Activated T-helper 2 cell treated with anti-CD3 and anti-CD28 coated beads, Interferon-gamma antibody, Interleukin-2, Interleukin-4, amounts not matched to agents 10 μg/mL and 5 μg/mL and 100 μg/mL, durations not matched to agents 14 hours and 24 hours and 36 hours (primary cell): ENCODE results near the gene ANKRD63. TPM values are rescaled to one million over a fixed set of nuclear protein-coding genes. Genes with fewer than 3 reads are reported as not detected.

Experiments used
- DNase-seq: peaks from one replicate; pipeline ENCODE4 v3.0.0; 2021; ENCODE audit warnings: low spot score
- H3K27ac Mint-ChIP-seq: one replicate; pipeline ENCODE4 v1.8.0; 2021; ENCODE audit warnings: mixed read lengths
- H3K27me3 Mint-ChIP-seq: one replicate; pipeline ENCODE4 v1.8.0; 2021; ENCODE audit warnings: low read depth, mixed read lengths
- H3K36me3 Mint-ChIP-seq: one replicate; pipeline ENCODE4 v1.8.0; 2021; ENCODE audit warnings: low read depth, mixed read lengths
- H3K4me1 Mint-ChIP-seq: one replicate; pipeline ENCODE4 v1.8.0; 2021; ENCODE audit warnings: low read depth, mixed read lengths
- H3K4me3 Mint-ChIP-seq: one replicate; pipeline ENCODE4 v1.8.0; 2021; ENCODE audit warnings: low read depth, mild to moderate bottlenecking, moderate library complexity, mixed read lengths
- H3K9me3 Mint-ChIP-seq: one replicate; pipeline ENCODE4 v1.8.0; 2021; ENCODE audit warnings: mixed read lengths
- intact Hi-C: fragments of 100-400 bp; cut with micrococcal nuclease; formaldehyde crosslinking; loops from one replicate; pipeline ENCODE4 v1.15.1; 2023
- total RNA-seq: library from RNA; stranded (reverse); gene quantifications from 2 replicates; pipeline ENCODE4 v1.2.3, GENCODE V29; 2022

ANKRD63 gene
- total RNA-seq, 1 donor from 2014 or later, result 0.41 TPM

DNA sequence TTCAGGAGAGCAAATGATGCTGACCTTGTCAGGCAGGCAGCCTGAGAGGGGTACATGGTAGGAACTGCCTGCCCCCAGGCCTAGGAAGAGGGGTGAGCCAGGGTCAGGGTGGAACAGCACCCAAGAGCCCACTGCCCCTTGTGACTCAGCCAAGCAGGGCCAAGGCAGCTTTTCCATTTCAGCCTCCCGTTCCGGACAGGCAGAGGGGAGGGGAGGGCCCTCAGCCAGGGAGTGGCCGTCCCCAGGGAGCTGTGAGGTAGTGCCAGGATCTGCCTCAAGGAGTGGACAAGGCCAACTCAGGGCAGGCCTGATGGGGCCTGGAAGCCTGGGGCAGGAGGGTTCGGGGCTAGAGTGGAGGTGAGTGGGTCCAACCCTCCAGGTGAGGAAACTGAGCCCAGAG lies 5.1 kb upstream of the ANKRD63 start:
- Mint-ChIP-seq H3K27ac (no peak overlapping the region), H3K36me3 (peaks cover 17% of the 10 kb centered on the region), H3K4me3 (no peak overlapping the region), H3K27me3 (peaks cover 7% of the 10 kb centered on the region), H3K9me3 (no peaks in the 10 kb centered on the region), H3K4me1 (no peaks in the 10 kb centered on the region)
- intact Hi-C loops, result no loop called here
- no peak for DNase-seq

DNA sequence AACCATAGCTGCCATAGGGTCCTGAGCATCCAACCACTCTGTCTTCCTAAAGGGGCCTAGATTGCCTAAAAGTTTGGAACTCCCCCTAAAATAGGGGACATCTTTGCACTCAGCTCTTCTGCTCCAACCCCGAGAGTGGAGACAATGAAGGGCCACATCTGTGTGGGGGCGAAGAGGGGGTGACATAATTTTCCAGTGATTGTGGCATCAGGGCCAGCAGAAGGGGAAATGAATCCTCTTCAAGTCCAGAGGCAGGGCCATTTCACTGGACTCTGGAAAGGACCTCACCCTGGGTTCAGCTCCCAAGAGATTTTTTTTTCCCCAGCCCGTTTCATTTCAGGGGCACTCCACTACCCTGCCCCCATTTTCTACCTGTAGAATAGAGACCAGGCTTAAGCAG lies 4.6 kb upstream of the ANKRD63 start:
- Mint-ChIP-seq H3K4me3 (no peak overlapping the region), H3K27ac (no peak overlapping the region), H3K27me3 (peaks cover 7% of the 10 kb centered on the region), H3K9me3 (no peaks in the 10 kb centered on the region), H3K36me3 (peaks cover 17% of the 10 kb centered on the region), H3K4me1 (no peaks in the 10 kb centered on the region)
- no peak for DNase-seq
- intact Hi-C loops, result no loop called here

DNA sequence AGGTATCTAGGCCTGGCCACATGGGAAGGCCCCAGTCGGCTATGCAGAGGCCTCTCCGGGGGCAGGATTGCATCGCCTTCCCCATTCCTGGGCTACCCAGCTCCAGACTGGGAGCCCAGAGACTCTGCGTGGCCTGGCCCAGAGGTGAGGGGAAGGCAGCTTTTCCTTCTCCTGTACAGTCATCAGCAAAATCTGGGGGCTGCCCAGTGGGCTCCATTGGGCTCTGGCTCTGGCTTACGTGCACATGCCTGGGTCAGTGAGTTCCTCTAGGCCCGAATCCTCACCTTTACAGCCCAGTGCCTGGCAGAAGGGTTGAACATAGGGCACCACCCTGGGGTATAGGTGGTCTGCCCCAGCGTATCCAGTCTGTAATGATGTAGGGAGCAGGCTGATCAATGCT lies 3.9 kb upstream of the ANKRD63 start:
- no peaks in the 10 kb centered on the region for H3K9me3 Mint-ChIP-seq
- H3K4me3 Mint-ChIP-seq, result no peak overlapping the region
- peaks cover 17% of the 10 kb centered on the region for H3K36me3 Mint-ChIP-seq
- H3K27me3 Mint-ChIP-seq, result peaks cover 7% of the 10 kb centered on the region
- H3K27ac Mint-ChIP-seq, result no peak overlapping the region
- H3K4me1 Mint-ChIP-seq, result no peaks in the 10 kb centered on the region
- intact Hi-C loops, result no loop called here
- no peak for DNase-seq

DNA sequence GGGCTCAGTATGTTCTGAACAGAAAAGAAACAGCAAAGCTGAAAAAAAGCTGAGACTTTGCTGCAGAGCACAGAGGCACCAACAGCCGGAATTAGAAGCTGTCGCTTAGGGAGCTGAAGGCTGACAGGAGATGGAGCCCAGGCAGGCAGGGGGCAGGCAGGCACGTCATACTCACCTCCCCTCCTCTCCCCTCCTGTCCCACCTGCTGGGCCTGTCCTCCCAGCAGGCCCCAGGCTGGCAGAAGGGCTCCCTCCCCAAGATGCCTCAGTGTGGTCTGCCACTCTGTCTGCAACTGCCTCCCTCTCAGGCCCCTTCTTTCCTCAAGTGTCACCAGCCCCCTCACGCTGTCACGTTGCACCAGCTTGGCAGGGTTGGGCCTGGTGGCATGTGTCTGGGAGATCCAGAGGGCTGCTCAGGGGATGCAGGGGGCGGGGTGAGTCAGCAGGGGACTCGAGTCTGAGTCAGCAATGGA lies 3.2 kb upstream of the ANKRD63 start:
- peaks cover 17% of the 10 kb centered on the region for H3K36me3 Mint-ChIP-seq
- H3K27ac Mint-ChIP-seq, result no peak overlapping the region
- no peak for DNase-seq
- no peaks in the 10 kb centered on the region for H3K4me1 Mint-ChIP-seq
- no peaks in the 10 kb centered on the region for H3K9me3 Mint-ChIP-seq
- H3K4me3 Mint-ChIP-seq, result no peak overlapping the region
- intact Hi-C loops, result no loop called here
- H3K27me3 Mint-ChIP-seq, result peaks cover 9% of the 10 kb centered on the region

DNA sequence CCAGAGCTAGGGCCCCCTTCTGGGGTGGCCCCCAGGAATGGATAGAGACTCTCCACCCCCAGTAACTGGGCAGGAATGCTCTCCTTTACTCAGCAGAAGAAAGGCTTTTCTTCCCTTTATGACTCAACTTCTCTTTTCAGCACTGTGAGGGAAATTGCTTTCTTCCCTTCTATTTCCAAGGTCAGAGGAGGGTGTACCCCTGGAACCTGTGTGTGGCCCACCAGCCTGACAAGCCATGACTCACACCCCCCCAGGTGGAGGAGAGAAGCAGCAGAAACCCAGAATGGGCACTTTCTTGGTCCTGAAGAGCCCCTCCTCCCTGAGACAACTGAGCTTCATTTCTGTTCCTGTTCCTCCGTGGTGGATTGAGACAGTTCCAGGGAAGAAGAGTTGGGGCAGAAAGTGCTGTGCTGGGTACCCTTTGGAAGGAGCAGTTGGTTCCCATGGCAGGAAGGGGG lies 2.7 kb upstream of the ANKRD63 start:
- Mint-ChIP-seq H3K27ac (no peak overlapping the region), H3K27me3 (peaks cover 14% of the 10 kb centered on the region), H3K36me3 (peaks cover 17% of the 10 kb centered on the region), H3K4me1 (no peaks in the 10 kb centered on the region), H3K9me3 (no peaks in the 10 kb centered on the region), H3K4me3 (no peak overlapping the region)
- DNase-seq, result no peak
- intact Hi-C loops, result no loop called here

DNA sequence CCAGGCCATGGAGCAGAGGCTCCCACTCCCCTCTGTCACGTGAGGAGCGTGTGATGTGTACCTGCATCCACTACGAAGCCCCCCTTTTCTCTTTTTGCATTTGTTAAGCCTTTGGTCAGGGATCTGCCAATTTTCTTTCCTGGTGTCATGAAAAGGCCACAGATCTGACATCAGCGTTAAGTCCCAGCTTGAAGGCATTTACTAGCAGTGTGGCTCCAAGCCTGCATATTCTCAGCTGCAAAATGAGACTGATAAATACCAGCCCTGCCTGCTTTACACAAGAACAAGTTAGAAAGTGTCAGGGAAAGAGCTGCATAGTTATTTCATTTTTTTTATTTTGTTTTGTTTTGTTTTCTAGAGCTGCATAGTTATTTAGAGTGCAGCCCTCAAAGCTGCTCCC lies 2.3 kb upstream of the ANKRD63 start:
- Mint-ChIP-seq H3K27ac (no peak overlapping the region), H3K9me3 (no peaks in the 10 kb centered on the region), H3K4me3 (no peak overlapping the region), H3K4me1 (no peaks in the 10 kb centered on the region), H3K36me3 (peaks cover 12% of the 10 kb centered on the region), H3K27me3 (peaks cover 18% of the 10 kb centered on the region)
- no peak for DNase-seq
- intact Hi-C loops, result no loop called here

DNA sequence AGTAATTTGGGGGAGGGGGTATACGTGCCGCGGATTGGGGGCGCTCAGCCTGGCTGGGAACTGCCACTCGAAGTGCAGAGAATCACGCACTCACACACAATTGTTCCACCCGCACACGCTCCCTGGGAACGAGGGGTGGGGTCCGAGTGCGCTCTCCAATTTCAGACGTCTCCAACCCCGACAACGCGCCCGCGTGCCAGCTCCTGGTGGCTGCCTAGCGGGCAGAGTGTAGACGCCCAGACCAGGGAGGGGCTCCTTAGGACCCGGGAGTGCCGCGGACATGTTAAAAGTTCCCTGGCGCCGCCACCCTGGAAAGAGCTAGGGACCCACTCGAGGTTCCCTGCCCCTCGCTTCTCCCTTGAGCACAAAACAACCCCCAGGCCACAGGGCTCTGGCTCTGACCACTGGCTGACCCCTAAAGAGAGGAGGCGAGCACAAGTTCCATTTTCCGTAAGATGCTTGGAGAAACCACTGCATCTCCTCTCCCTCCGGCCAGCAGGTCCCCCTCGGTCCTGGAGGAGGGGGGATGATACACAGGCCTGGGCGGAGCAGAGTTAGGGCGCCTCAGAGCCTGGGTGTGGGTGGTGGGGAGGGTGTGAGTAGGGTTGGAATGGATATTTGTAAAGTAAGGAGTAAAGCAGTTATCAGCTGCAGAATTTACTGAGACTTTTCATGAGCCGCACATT lies 894 bp upstream of the ANKRD63 start:
- no peak for DNase-seq
- H3K9me3 Mint-ChIP-seq, result no peaks in the 10 kb centered on the region
- H3K27me3 Mint-ChIP-seq, result peaks cover 27% of the 10 kb centered on the region
- peaks cover 8% of the 10 kb centered on the region for H3K36me3 Mint-ChIP-seq
- intact Hi-C loops, result no loop called here
- H3K4me1 Mint-ChIP-seq, result peaks cover 2% of the 10 kb centered on the region
- H3K27ac Mint-ChIP-seq, result no peak overlapping the region
- peak overlapping the region; percentile 26 for H3K4me3 Mint-ChIP-seq

DNA sequence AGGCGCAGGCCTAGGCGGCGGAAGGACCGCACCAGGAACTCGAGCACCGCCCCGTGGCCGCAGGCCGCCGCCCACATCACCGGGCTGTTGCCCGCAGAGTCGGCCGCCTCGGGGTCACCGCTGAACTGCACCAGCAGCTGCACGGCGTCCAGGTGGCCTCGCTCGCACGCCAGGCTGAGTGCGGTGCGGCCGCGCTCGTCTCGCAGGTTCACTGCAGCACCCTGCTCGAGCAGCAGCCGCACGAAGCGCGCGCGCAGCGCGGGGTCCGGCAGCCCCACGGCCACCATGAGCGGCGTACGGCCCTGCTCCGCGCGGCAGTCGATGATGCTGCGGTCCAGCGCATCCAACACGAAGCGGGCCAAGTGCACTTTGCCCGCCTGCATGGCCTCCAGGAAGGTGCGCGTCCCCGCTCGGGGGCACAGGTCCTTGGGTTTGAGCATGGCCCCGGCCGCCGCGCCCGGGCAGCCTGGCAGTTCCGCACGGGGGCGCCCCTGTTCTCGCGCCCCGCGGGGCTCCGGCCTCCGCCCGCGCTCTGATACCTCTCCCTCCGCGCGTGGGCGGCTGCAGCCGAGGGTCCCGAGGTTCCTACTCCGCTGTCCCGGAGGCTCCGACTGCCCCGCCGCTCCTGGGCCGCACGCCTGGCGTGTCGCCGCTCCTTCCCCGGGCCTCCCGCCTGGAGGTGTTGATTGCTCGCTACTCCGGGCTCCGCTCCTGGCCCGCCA lies 556 bp downstream of the ANKRD63 start:
- H3K4me3 Mint-ChIP-seq, result peak overlapping the region; percentile 60
- no peak overlapping the region for H3K27ac Mint-ChIP-seq
- no peaks in the 10 kb centered on the region for H3K9me3 Mint-ChIP-seq
- peaks cover 4% of the 10 kb centered on the region for H3K4me1 Mint-ChIP-seq
- intact Hi-C loops, result no loop called here
- peak; percentile 48 for DNase-seq
- H3K36me3 Mint-ChIP-seq, result peaks cover 4% of the 10 kb centered on the region
- peaks cover 40% of the 10 kb centered on the region for H3K27me3 Mint-ChIP-seq

DNA sequence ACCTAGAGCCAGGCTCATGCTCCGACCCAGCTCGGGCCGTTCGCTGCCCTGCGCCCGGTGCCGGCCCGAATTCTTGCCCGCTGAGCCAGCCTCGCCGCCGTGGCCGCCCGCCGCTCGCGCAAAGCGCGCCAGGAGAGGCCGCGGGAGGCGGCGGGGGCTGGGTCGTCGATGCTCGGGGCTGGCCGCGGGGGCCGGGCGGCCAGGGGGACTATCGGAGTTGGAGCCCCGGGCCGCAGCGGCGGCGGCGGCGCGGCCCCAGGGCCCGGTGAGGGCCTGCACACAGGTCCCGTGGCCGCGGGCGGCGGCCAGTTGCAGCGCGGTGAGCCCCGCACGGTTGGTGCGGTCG lies 1.1 kb downstream of the ANKRD63 start:
- H3K36me3 Mint-ChIP-seq, result peaks cover 4% of the 10 kb centered on the region
- DNase-seq, result no peak
- H3K4me1 Mint-ChIP-seq, result peaks cover 4% of the 10 kb centered on the region
- H3K9me3 Mint-ChIP-seq, result no peaks in the 10 kb centered on the region
- no peak overlapping the region for H3K27ac Mint-ChIP-seq
- peaks cover 44% of the 10 kb centered on the region for H3K27me3 Mint-ChIP-seq
- no peak overlapping the region for H3K4me3 Mint-ChIP-seq
- intact Hi-C loops, result no loop called here

DNA sequence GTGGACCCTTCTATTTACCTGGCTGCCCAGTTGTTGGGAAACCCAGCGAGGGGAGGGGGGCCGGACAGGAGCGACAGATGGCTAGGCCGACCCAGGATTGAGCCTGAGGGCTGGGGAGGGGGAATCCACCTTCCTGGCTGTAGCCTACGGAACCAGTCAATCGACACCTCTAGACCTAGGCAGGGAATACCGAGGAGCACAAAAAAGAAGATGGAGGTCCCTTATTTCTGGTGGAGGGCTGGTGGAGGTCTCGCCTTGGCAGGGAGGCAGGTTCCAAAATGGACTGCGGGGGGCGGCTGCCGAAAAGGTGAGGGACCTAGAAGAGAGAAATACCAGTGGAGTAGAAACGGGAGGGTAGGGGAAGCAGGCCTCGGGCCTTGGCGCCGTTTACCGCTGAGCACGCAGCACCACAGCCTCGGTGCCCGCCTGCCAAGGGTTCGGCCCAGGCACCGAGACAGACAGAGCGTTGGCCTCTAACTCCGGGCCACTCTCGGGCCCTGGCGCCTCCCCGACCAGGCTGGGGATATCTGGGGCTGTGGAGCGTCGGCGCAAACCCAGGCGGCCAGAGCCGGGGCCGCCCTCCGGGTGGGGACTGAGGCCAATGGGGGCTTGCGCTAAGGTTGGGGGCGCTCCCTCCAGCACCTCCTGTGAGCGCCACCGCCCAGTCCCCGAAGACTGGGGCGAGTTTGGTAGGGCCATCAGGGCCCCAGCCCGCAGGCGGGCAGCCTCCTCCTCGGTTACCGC lies 1.6 kb downstream of the ANKRD63 start:
- H3K27me3 Mint-ChIP-seq, result peaks cover 48% of the 10 kb centered on the region
- H3K9me3 Mint-ChIP-seq, result no peaks in the 10 kb centered on the region
- H3K4me3 Mint-ChIP-seq, result peak overlapping the region; percentile 64
- peaks cover 4% of the 10 kb centered on the region for H3K4me1 Mint-ChIP-seq
- DNase-seq, result no peak
- H3K27ac Mint-ChIP-seq, result no peak overlapping the region
- intact Hi-C loops, result no loop called here
- H3K36me3 Mint-ChIP-seq, result peaks cover 4% of the 10 kb centered on the region

DNA sequence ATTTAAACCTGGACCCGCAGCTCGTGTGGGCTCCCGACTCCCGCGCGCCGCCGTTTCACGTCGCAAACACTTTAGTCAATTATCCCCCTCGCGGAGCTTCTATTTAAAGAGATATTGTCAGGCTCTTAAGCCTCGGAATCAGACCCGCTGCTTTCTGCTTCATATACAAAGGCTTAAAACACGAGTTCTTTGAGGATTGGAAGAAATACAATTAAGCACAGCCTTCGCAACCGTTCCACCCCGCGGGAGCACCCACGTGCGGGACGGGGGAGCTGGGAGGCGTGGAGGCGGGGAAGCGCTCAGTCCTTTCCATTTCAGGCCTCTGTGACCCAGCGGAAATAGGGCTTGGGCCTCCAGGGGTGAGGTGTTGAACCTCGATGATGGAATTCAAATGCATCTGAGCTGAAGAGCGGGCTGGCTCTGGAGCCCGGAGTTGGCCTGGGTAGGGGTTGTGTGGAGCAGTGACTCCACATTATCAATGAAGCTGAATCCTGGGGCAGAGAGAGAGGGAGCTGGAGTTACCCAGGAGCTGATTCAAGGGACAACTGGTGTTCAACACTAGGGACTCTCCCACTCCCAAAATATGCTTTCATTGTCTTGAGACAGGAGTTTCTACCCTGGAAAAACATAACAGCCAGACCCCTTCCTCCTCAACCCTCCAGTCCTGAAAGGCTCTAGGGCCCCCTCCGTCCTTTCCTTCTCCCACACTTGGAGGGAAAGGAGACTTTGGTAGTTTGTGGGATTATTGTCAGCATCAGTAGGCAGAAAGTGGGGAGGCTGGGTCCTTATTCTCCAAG lies 2.4 kb downstream of the ANKRD63 start:
- Mint-ChIP-seq H3K4me3 (peak overlapping the region; percentile 64), H3K36me3 (no peaks in the 10 kb centered on the region)
- intact Hi-C loops, result no loop called here

DNA sequence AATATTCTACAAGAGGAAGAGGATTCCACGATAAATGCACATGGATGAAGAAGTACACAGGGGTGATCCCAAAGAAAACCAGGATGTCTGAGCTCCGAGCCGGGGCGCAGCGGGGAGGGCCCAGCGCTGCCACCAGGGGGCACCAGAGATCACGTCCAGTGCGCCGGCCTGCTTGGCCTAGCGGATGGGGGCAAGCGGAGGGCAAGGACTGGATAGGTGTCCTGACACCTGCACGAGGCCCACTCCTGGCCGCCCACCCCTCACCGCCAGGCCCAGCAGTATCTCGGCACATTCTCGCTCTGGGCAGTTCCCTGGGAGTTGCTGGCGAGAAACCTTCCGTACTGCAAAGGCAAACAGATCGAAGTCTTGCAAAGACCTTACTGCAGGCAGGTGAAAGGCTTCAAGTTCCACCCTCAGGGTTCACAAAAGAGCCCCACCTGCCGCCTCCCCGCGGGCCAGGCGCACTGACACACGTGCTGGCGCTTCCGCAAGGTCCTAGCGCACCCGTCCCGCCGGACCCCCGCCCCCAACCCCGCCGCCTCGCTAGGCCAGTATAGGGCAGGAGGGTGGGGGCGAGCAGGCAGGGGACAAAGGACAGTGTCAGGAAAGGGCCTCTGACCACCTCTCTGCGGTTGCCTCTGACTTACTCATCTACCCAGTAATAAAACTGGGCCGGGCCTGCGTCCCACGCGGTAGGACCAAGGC lies 3.3 kb downstream of the ANKRD63 start:
- Mint-ChIP-seq H3K27me3 (peaks cover 52% of the 10 kb centered on the region), H3K9me3 (no peaks in the 10 kb centered on the region)

More for the DNA sequence above, 2.4 kb downstream of the ANKRD63 start:
- H3K9me3 Mint-ChIP-seq, result no peaks in the 10 kb centered on the region
- H3K4me1 Mint-ChIP-seq, result peaks cover 6% of the 10 kb centered on the region
- no peak overlapping the region for H3K27ac Mint-ChIP-seq
- DNase-seq, result no peak
- H3K27me3 Mint-ChIP-seq, result peaks cover 50% of the 10 kb centered on the region

More for the DNA sequence above, 3.3 kb downstream of the ANKRD63 start:
- Mint-ChIP-seq H3K27ac (no peak overlapping the region), H3K4me3 (peak overlapping the region; percentile 30), H3K4me1 (peaks cover 8% of the 10 kb centered on the region), H3K36me3 (no peaks in the 10 kb centered on the region)
- intact Hi-C loops, result loop anchor here (1.0 to 10.0 kb wide), 3 partner anchors 31 to 175 kb away; partner anchors contain the start of gene BMF
- peak; percentile 57 for DNase-seq
